IMR-90 (cell line): ENCODE data around the gene NABP1.

ENCODE experiments used
- MAZ ChIP-seq: IDR thresholded peaks from 2 replicates; pipeline ENCODE4 v1.6.1; 2012; ENCODE audit warnings: low read depth, mild to moderate bottlenecking, low read length, improper control_type of control experiment, moderate library complexity, borderline replicate concordance
- TF ChIP-seq, protein P1 (sequence below): conservative IDR thresholded peaks from 2 replicates; pipeline ENCODE4 v1.5.1; 2012; ENCODE audit warnings: mild to moderate bottlenecking, low read depth, low read length, improper control_type of control experiment

DNA sequence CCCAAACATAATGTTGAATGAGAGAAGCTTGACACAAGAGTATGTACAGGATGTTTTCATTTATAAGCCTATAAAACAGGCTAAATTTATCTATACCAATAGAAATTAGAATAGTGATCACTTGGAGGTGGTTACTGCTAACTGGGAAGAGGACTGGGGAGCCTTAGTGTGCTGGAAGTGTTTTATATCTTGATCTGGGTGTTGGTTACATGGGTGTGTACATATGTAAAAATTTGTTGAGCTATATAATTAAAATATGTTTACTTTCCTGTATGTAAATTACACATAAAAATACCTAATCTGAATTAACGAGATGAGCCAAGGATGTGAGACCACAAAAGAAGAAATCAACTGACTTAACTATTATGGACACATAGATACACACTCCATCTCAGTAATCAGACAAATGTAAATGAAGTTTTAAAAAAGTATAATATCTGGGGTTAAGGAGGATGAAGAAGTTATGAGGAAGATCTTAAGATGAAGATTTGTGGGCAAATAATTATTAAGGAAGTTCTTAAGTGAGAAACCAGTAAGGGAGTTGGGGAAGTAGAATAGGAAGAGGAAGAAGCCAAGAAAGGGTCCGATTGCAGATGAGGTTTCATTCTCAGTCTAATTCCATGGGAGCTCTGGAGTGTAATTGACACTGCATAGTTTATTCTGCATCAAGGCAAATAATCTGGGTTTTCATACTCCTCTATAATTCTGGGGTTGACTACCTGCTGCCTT is 32.3 kb upstream of the NABP1 start:
- TF ChIP-seq, protein P1, sequence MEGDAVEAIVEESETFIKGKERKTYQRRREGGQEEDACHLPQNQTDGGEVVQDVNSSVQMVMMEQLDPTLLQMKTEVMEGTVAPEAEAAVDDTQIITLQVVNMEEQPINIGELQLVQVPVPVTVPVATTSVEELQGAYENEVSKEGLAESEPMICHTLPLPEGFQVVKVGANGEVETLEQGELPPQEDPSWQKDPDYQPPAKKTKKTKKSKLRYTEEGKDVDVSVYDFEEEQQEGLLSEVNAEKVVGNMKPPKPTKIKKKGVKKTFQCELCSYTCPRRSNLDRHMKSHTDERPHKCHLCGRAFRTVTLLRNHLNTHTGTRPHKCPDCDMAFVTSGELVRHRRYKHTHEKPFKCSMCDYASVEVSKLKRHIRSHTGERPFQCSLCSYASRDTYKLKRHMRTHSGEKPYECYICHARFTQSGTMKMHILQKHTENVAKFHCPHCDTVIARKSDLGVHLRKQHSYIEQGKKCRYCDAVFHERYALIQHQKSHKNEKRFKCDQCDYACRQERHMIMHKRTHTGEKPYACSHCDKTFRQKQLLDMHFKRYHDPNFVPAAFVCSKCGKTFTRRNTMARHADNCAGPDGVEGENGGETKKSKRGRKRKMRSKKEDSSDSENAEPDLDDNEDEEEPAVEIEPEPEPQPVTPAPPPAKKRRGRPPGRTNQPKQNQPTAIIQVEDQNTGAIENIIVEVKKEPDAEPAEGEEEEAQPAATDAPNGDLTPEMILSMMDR: no peak
- no peak for TF ChIP-seq MAZ
